GM19328 (cell line): Measurements from ENCODE around the gene LDLRAD4.

Experiments used
- ATAC-seq: cut with Tn5 transposase; IDR thresholded peaks from one replicate; pipeline ENCODE4 v1.9.1; 2021; ENCODE audit warnings: mild to moderate bottlenecking, moderate library complexity; ENCODE audit not compliant: unreplicated experiment

LDLRAD4 gene

GRCh38 chr18:13619505-13620205 lies 401.1 kb downstream of the LDLRAD4 start:
- no peak for ATAC-seq

GRCh38 chr18:13620206-13620672 lies 401.7 kb downstream of the LDLRAD4 start:
- no peak for ATAC-seq

GRCh38 chr18:13620818-13621445 lies 402.4 kb downstream of the LDLRAD4 start:
- no peak for ATAC-seq

GRCh38 chr18:13621446-13621849 lies 402.9 kb downstream of the LDLRAD4 start:
- no peak for ATAC-seq

GRCh38 chr18:13621886-13622619 lies 403.5 kb downstream of the LDLRAD4 start:
- ATAC-seq = no peak

GRCh38 chr18:13622751-13623150 lies 404.2 kb downstream of the LDLRAD4 start:
- no peak for ATAC-seq

- ATAC-seq = no peak
Observed at GRCh38 chr18:13623348-13623747, 404.8 kb downstream of the LDLRAD4 start.

- no peak for ATAC-seq
Observed at GRCh38 chr18:13623871-13624270, 405.3 kb downstream of the LDLRAD4 start.

- ATAC-seq = no peak
Observed at GRCh38 chr18:13624563-13625237, 406.1 kb downstream of the LDLRAD4 start.

- no peak for ATAC-seq
Observed at GRCh38 chr18:13625355-13625754, 406.8 kb downstream of the LDLRAD4 start.

GRCh38 chr18:13625843-13626543 lies 407.4 kb downstream of the LDLRAD4 start:
- no peak for ATAC-seq

- no peak for ATAC-seq
Observed at GRCh38 chr18:13626544-13626908, 408.0 kb downstream of the LDLRAD4 start.

GRCh38 chr18:13627639-13628038 lies 409.1 kb downstream of the LDLRAD4 start:
- ATAC-seq = no peak

- no peak for ATAC-seq
Observed at GRCh38 chr18:13628211-13628610, 409.7 kb downstream of the LDLRAD4 start.

GRCh38 chr18:13629841-13630715 lies 411.5 kb downstream of the LDLRAD4 start:
- ATAC-seq = peak; percentile 71

GRCh38 chr18:13630716-13631268 lies 412.2 kb downstream of the LDLRAD4 start:
- no peak for ATAC-seq

- no peak for ATAC-seq
Observed at GRCh38 chr18:13633700-13634099, 415.1 kb downstream of the LDLRAD4 start.

- ATAC-seq = no peak
Observed at GRCh38 chr18:13635046-13635445, 416.5 kb downstream of the LDLRAD4 start.
